Hepatocyte (in vitro differentiated cells): ENCODE data around the gene SEC22C. TPM values are rescaled to one million over a fixed set of nuclear protein-coding genes. Genes with fewer than 3 reads are reported as not detected.

Source experiments
- DNase-seq: peaks from one replicate; pipeline ENCODE4 v3.0.0-alpha.2; 2016; ENCODE audit warnings: low spot score
- H2AFZ ChIP-seq: fragments of 200-600 bp; sonication (generic); 2 replicates; pipeline ENCODE4 v1.6.0; 2016; ENCODE audit warnings: antibody characterized with exemption, mild to moderate bottlenecking
- H3K27ac ChIP-seq: fragments of 200-600 bp; sonication (generic); 2 replicates; pipeline ENCODE4 v1.5.1; 2016; ENCODE audit warnings: mild to moderate bottlenecking
- H3K27me3 ChIP-seq: fragments of 200-600 bp; sonication (generic); 2 replicates; pipeline ENCODE4 v1.6.1; 2016
- H3K36me3 ChIP-seq: fragments of 200-600 bp; sonication (generic); replicated peaks from 2 replicates; pipeline ENCODE4 v1.5.1; 2016; ENCODE audit warnings: low read depth; ENCODE audit not compliant: insufficient read depth
- H3K4me1 ChIP-seq: fragments of 200-600 bp; sonication (generic); 2 replicates; pipeline ENCODE4 v1.5.1; 2016; ENCODE audit warnings: mild to moderate bottlenecking, moderate library complexity; ENCODE audit not compliant: insufficient read depth
- H3K4me2 ChIP-seq: fragments of 200-600 bp; sonication (generic); 2 replicates; pipeline ENCODE4 v1.6.0; 2016
- H3K4me3 ChIP-seq: fragments of 200-600 bp; sonication (generic); 2 replicates; pipeline ENCODE4 v1.5.1; 2016; ENCODE audit warnings: mild to moderate bottlenecking
- H3K79me2 ChIP-seq: fragments of 200-600 bp; sonication (generic); 2 replicates; pipeline ENCODE4 v1.6.0; 2017; ENCODE audit warnings: mild to moderate bottlenecking
- H3K9me2 ChIP-seq: fragments of 200-600 bp; sonication (generic); replicated peaks from 2 replicates; pipeline ENCODE4 v1.6.0; 2017; ENCODE audit warnings: mild to moderate bottlenecking; ENCODE audit not compliant: insufficient read depth
- H3K9me3 ChIP-seq: fragments of 200-600 bp; sonication (generic); 2 replicates; pipeline ENCODE4 v1.5.1; 2016; ENCODE audit warnings: low read depth, mild to moderate bottlenecking
- H4K20me1 ChIP-seq: fragments of 200-600 bp; sonication (generic); 2 replicates; pipeline ENCODE4 v1.6.0; 2016; ENCODE audit warnings: mild to moderate bottlenecking; ENCODE audit not compliant: insufficient read depth, poor library complexity, severe bottlenecking
- CTCF ChIP-seq: fragments of 200-600 bp; sonication (generic); IDR thresholded peaks from 2 replicates; pipeline ENCODE4 v1.5.1; 2016; ENCODE audit warnings: antibody characterized with exemption, mild to moderate bottlenecking; ENCODE audit not compliant: poor library complexity
- EZH2 ChIP-seq: fragments of 200-600 bp; sonication (generic); IDR thresholded peaks from 2 replicates; pipeline ENCODE4 v1.6.1; 2016; ENCODE audit warnings: antibody characterized with exemption, mild to moderate bottlenecking, borderline replicate concordance
- EZH2phosphoT487 ChIP-seq: fragments of 200-600 bp; sonication (generic); IDR thresholded peaks from one replicate; pipeline ENCODE4 v1.6.1; 2018; ENCODE audit warnings: antibody characterized with exemption, mild to moderate bottlenecking, low read depth, moderate library complexity; ENCODE audit not compliant: unreplicated experiment, severe bottlenecking
- WGBS: methylation state at CpG from one replicate; pipeline ENCODE4 v1.1.6; 2016; ENCODE audit warnings: low lambda C conversion rate; ENCODE audit errors: missing lambda C conversion rate; 5-methylcytosine and 5-hydroxymethylcytosine counted together
- polyA plus RNA-seq: library from polyadenylated mRNA; unstranded; fragments of >200 nt; fragmentation: Nextera tagmentation; extraction: Ambion mirVana; gene quantifications from 2 replicates; pipeline ENCODE4 v1.2.1, GENCODE V29; 2016
- total RNA-seq: library from RNA; depleted of rRNA; stranded (reverse); fragments of >200 nt; gene quantifications from 2 replicates; pipeline ENCODE4 v1.2.3, GENCODE V29; 2014

The SEC22C gene
- total and polyA plus RNA-seq, 2 experiments from 2014 or later = 31.4 to 53.9 TPM

- no peaks in the 10 kb centered on the region for H3K9me3 ChIP-seq
- no peak overlapping the region for H3K4me2 ChIP-seq
- no peaks in the 10 kb centered on the region for H3K27me3 ChIP-seq
- no peak overlapping the region for H2AFZ ChIP-seq
- H4K20me1 ChIP-seq = no peaks in the 10 kb centered on the region
- no peaks in the 10 kb centered on the region for H3K79me2 ChIP-seq
- H3K9me2 ChIP-seq = no peaks in the 10 kb centered on the region
- no peaks in the 10 kb centered on the region for H3K36me3 ChIP-seq
- WGBS = 83% methylated on average over 13 of the region's 13 CpGs
- no peak for DNase-seq
- H3K27ac ChIP-seq = no peak overlapping the region
- no peak overlapping the region for H3K4me3 ChIP-seq
- H3K4me1 ChIP-seq = no peaks in the 10 kb centered on the region
- no peak for TF ChIP-seq EZH2phosphoT487
- TF ChIP-seq EZH2 = no peak
- no peak for TF ChIP-seq CTCF
These were observed 55.9 kb downstream of the SEC22C start for GRCh38 chr3:42525736-42526345.

- TF ChIP-seq EZH2phosphoT487 (no peak), CTCF (no peak), EZH2 (no peak)
- no peaks in the 10 kb centered on the region for H4K20me1 ChIP-seq
- no peaks in the 10 kb centered on the region for H3K9me3 ChIP-seq
- WGBS = 79% methylated on average over 4 of the region's 4 CpGs
- H3K9me2 ChIP-seq = no peaks in the 10 kb centered on the region
- no peaks in the 10 kb centered on the region for H3K27me3 ChIP-seq
- no peak overlapping the region for H2AFZ ChIP-seq
- no peaks in the 10 kb centered on the region for H3K36me3 ChIP-seq
- no peaks in the 10 kb centered on the region for H3K79me2 ChIP-seq
- DNase-seq = no peak
- H3K4me3 ChIP-seq = no peak overlapping the region
- H3K4me1 ChIP-seq = peaks cover under 1% of the 10 kb centered on the region
- H3K27ac ChIP-seq = no peak overlapping the region
- no peak overlapping the region for H3K4me2 ChIP-seq
These were observed 56.6 kb downstream of the SEC22C start for GRCh38 chr3:42525212-42525611.

GRCh38 chr3:42524751-42525150 is 57.0 kb downstream of the SEC22C start:
- Histone ChIP-seq H3K4me2 (no peak overlapping the region), H3K4me3 (no peak overlapping the region), H3K4me1 (peaks cover 5% of the 10 kb centered on the region), H3K9me3 (no peaks in the 10 kb centered on the region), H4K20me1 (no peaks in the 10 kb centered on the region), H3K9me2 (no peaks in the 10 kb centered on the region), H3K27ac (no peak overlapping the region), H3K79me2 (no peaks in the 10 kb centered on the region), H3K27me3 (no peaks in the 10 kb centered on the region), H2AFZ (no peak overlapping the region), H3K36me3 (no peaks in the 10 kb centered on the region)
- no peak for TF ChIP-seq EZH2
- no peak for TF ChIP-seq EZH2phosphoT487
- TF ChIP-seq CTCF = no peak
- no peak for DNase-seq
- 100% methylated on average over 3 of the region's 3 CpGs for WGBS

DNA sequence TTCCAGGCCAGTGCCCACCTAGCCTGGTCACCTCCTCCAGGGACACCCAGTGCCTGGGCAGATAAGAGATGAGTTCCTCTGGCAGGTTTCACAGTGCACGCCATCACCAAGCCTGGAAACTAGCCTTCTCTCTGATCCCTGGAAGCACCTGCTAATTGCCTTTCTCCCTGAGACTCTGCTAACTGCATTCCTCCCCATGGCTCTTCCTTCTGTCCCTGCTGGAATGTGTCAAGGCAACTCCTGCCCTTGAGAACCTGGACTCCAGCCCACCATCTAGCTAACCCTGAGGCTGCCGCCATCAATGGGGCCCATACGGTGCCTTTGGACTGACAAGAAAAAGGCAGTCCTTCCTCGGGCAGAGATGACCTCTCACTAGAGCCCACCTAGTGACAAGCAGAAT is 60.9 kb downstream of the SEC22C start:
- Histone ChIP-seq H3K27ac (no peak overlapping the region), H2AFZ (no peak overlapping the region), H3K27me3 (no peaks in the 10 kb centered on the region), H3K79me2 (no peaks in the 10 kb centered on the region), H3K4me2 (no peak overlapping the region), H3K4me3 (no peak overlapping the region), H3K9me2 (no peaks in the 10 kb centered on the region), H3K4me1 (peaks cover 7% of the 10 kb centered on the region), H3K9me3 (no peaks in the 10 kb centered on the region), H3K36me3 (no peaks in the 10 kb centered on the region), H4K20me1 (no peaks in the 10 kb centered on the region)
- 87% methylated on average over 4 of the region's 4 CpGs for WGBS
- DNase-seq = no peak
- no peak for TF ChIP-seq CTCF
- no peak for TF ChIP-seq EZH2phosphoT487
- TF ChIP-seq EZH2 = no peak
